Mesenchymal stem cell (in vitro differentiated cells and primary cell): Measurements from ENCODE around the gene OXER1.

Source experiments
- DNase-seq: peaks from one replicate; pipeline ENCODE4 v3.0.0-alpha.2; 2013
- H2AFZ ChIP-seq: one replicate; pipeline ENCODE4 v1.6.1; 2013; ENCODE audit warnings: low read depth, mild to moderate bottlenecking, control low read depth, inconsistent platforms, low read length, moderate library complexity
- H2AK5ac ChIP-seq: 2 replicates; pipeline ENCODE4 v1.6.1; 2013; ENCODE audit warnings: low read length, moderate library complexity, mild to moderate bottlenecking, inconsistent platforms; ENCODE audit not compliant: severe bottlenecking
- H2BK120ac ChIP-seq: one replicate; pipeline ENCODE4 v1.6.1; 2013; ENCODE audit warnings: low read depth, mild to moderate bottlenecking, inconsistent platforms, low read length, moderate library complexity
- H2BK12ac ChIP-seq, 2 experiments: one replicate each; pipeline ENCODE4 v1.6.1; 2013; ENCODE audit warnings: inconsistent platforms in 2 of 2, low read length in 2 of 2, mild to moderate bottlenecking in 2 of 2, moderate library complexity in 2 of 2, control low read depth in 1 of 2
- H2BK15ac ChIP-seq: one replicate; pipeline ENCODE4 v1.6.1; 2013; ENCODE audit warnings: mild to moderate bottlenecking, low read depth, inconsistent platforms; ENCODE audit not compliant: poor library complexity, severe bottlenecking
- H2BK5ac ChIP-seq: 2 replicates; pipeline ENCODE4 v1.6.1; 2013; ENCODE audit warnings: low read depth, mild to moderate bottlenecking, low read length, control low read depth, inconsistent platforms; ENCODE audit not compliant: poor library complexity, severe bottlenecking
- H3K14ac ChIP-seq, 2 experiments: one replicate each; pipeline ENCODE4 v1.6.1; 2013; ENCODE audit warnings: inconsistent platforms in 2 of 2, low read length in 2 of 2, control low read depth in 1 of 2, mild to moderate bottlenecking in 1 of 2, moderate library complexity in 1 of 2
- H3K18ac ChIP-seq, 2 experiments: one replicate each; pipeline ENCODE4 v1.6.1; 2013; ENCODE audit warnings: inconsistent platforms in 2 of 2, low read length in 2 of 2, control low read depth in 1 of 2, low read depth in 1 of 2, mild to moderate bottlenecking in 1 of 2
- H3K23ac ChIP-seq, 2 experiments: one replicate each; pipeline ENCODE4 v1.6.1; 2013; ENCODE audit warnings: inconsistent platforms in 2 of 2, low read length in 2 of 2, mild to moderate bottlenecking in 2 of 2, moderate library complexity in 2 of 2, control low read depth in 1 of 2
- H3K27ac ChIP-seq: 2 replicates; pipeline ENCODE4 v1.5.1; 2013; ENCODE audit warnings: mild to moderate bottlenecking, moderate library complexity, low read length, control low read depth, inconsistent platforms; ENCODE audit not compliant: poor library complexity, severe bottlenecking
- H3K27me3 ChIP-seq, 2 experiments: 2 replicates each; pipeline versions ENCODE4 v1.6.1 to v1.7.0; 2013; ENCODE audit warnings: low read length in 2 of 2, mild to moderate bottlenecking in 2 of 2, moderate library complexity in 2 of 2, control low read depth in 1 of 2, inconsistent platforms in 1 of 2; ENCODE audit not compliant: control insufficient read depth in 1 of 2, insufficient read depth in 1 of 2
- H3K36me3 ChIP-seq, 2 experiments: 2 replicates each; pipeline versions ENCODE4 v1.6.1 to v1.7.0; 2013; ENCODE audit warnings: low read length in 2 of 2, control low read depth in 1 of 2, inconsistent platforms in 1 of 2, low read depth in 1 of 2, mild to moderate bottlenecking in 1 of 2; ENCODE audit not compliant: insufficient read depth in 2 of 2, control insufficient read depth in 1 of 2
- H3K4ac ChIP-seq, 2 experiments: one replicate each; pipeline ENCODE4 v1.6.1; 2013; ENCODE audit warnings: inconsistent platforms in 2 of 2, low read length in 2 of 2, mild to moderate bottlenecking in 2 of 2, moderate library complexity in 2 of 2, control low read depth in 1 of 2, low read depth in 1 of 2
- H3K4me1 ChIP-seq: 2 replicates; pipeline ENCODE4 v1.6.1; 2013; ENCODE audit warnings: low read depth, low read length, control low read depth; ENCODE audit not compliant: control insufficient read depth, insufficient read depth
- H3K4me2 ChIP-seq: 2 replicates; pipeline ENCODE4 v1.6.1; 2013; ENCODE audit warnings: low read length, mild to moderate bottlenecking, inconsistent platforms; ENCODE audit not compliant: poor library complexity, severe bottlenecking
- H3K4me3 ChIP-seq, 2 experiments: 2 replicates each; pipeline versions ENCODE4 v1.5.1 to v1.7.0; 2013; ENCODE audit warnings: low read length in 2 of 2, mild to moderate bottlenecking in 2 of 2, control low read depth in 1 of 2, low read depth in 1 of 2; ENCODE audit not compliant: insufficient read depth in 1 of 2
- H3K79me1 ChIP-seq: replicated peaks from 2 replicates; pipeline ENCODE4 v1.6.1; 2013; ENCODE audit warnings: mild to moderate bottlenecking, control low read depth, low read length, inconsistent platforms; ENCODE audit not compliant: poor library complexity, severe bottlenecking
- H3K9ac ChIP-seq: 2 replicates; pipeline ENCODE4 v1.7.0; 2013; ENCODE audit warnings: mild to moderate bottlenecking, low read length, moderate library complexity
- H3K9me3 ChIP-seq: 2 replicates; pipeline ENCODE4 v1.7.0; 2013; ENCODE audit warnings: mild to moderate bottlenecking, low read length; ENCODE audit not compliant: control insufficient read depth
- H4K8ac ChIP-seq: one replicate; pipeline ENCODE4 v1.6.1; 2013; ENCODE audit warnings: inconsistent platforms, mild to moderate bottlenecking, low read length, moderate library complexity
- H4K91ac ChIP-seq: one replicate; pipeline ENCODE4 v1.6.1; 2013; ENCODE audit warnings: mild to moderate bottlenecking, low read length, inconsistent platforms
- WGBS: methylation state at CpG from one replicate; pipeline ENCODE4 v1.1.7; 2013; ENCODE audit warnings: mixed read lengths; 5-methylcytosine and 5-hydroxymethylcytosine counted together

OXER1 gene

DNA sequence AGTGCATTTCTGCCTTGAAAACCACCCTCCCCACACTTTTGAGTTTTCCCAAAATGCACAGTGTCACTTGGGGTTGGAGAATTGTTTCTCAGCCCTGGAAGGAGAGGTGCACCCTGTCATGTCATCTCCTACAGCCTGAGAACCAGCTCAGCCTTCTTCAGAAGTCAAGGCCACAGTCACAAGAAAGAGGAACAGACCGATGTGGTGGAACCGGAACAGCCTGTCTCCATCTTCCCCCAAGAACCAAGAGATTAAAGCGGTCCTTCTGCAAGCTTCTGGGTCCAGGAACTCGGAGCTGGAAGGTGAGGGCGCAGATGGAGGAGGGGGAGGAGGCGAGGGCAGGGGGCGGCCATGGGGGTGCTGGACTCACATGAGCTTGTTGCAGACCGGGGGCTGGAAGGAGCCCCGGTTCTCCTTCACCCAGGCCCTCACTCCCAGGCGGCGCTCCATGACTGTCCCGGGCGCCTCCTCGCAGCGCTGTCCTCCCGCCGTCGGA lies 28.2 kb upstream of the OXER1 start:
- H3K18ac ChIP-seq = peak overlapping the region in 1 of 2 experiments; percentile 70
- peak overlapping the region; percentile 96 for H3K4me2 ChIP-seq
- H3K9ac ChIP-seq = peak overlapping the region; percentile 69
- peak overlapping the region; percentile 67 for H2BK120ac ChIP-seq
- peak overlapping the region; percentile 50 to 68 for H3K4me3 ChIP-seq
- peak overlapping the region; percentile 16 for H4K91ac ChIP-seq
- no peak overlapping the region for H2BK15ac ChIP-seq
- peak overlapping the region; percentile 86 for H2AFZ ChIP-seq
- H2BK12ac ChIP-seq = no peak overlapping the region
- H4K8ac ChIP-seq = peak overlapping the region; percentile 52
- H2AK5ac ChIP-seq = no peak overlapping the region
- no peak overlapping the region for H2BK5ac ChIP-seq
- H3K23ac ChIP-seq = no peak overlapping the region
- WGBS = 3% methylated on average over 12 of the region's 18 CpGs
- H3K36me3 ChIP-seq = no peaks in the 10 kb centered on the region
- no peak for DNase-seq
- peaks cover 13% of the 10 kb centered on the region for H3K4me1 ChIP-seq
- H3K4ac ChIP-seq = peak overlapping the region in 1 of 2 experiments; percentile 64
- H3K79me1 ChIP-seq = no peaks in the 10 kb centered on the region
- H3K27ac ChIP-seq = no peak overlapping the region
- peaks cover 26 to 34% of the 10 kb centered on the region in 2 experiments for H3K27me3 ChIP-seq
- H3K14ac ChIP-seq = no peak overlapping the region
- no peaks in the 10 kb centered on the region for H3K9me3 ChIP-seq

DNA sequence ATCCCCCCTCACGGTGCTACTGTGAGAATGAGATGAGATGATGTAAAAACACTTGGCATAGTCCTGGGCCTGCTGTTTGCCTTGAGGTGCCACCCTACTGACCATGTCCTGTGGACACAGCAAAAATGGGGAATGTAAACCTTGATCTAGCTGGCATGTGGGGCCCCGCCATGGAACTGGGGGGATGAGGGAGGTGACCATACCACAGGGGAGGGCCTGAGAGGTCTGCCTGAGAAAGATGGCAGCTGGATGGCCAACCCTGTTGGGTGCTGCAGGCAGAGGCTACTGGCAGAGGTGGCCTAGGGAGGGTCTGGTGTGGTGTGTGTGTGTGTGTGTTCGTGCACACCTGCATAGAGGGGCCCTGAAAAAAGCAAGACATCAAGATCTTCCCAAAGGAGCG lies 27.7 kb upstream of the OXER1 start:
- no peak overlapping the region for H3K4me3 ChIP-seq
- no peak overlapping the region for H2BK120ac ChIP-seq
- no peak overlapping the region for H2AK5ac ChIP-seq
- H3K79me1 ChIP-seq = no peaks in the 10 kb centered on the region
- no peak overlapping the region for H3K18ac ChIP-seq
- H3K9me3 ChIP-seq = no peaks in the 10 kb centered on the region
- no peak overlapping the region for H3K27ac ChIP-seq
- no peak for DNase-seq
- peak overlapping the region in 1 of 2 experiments; percentile 9 for H3K4ac ChIP-seq
- H2BK5ac ChIP-seq = no peak overlapping the region
- H3K36me3 ChIP-seq = peaks cover 0 to 5% of the 10 kb centered on the region in 2 experiments
- H2BK12ac ChIP-seq = peak overlapping the region in 1 of 2 experiments; percentile 38
- H3K4me2 ChIP-seq = no peak overlapping the region
- peak overlapping the region in 1 of 2 experiments; percentile 66 for H3K14ac ChIP-seq
- H3K4me1 ChIP-seq = peaks cover 13% of the 10 kb centered on the region
- no peak overlapping the region for H2AFZ ChIP-seq
- no peak overlapping the region for H3K23ac ChIP-seq
- no peak overlapping the region for H4K8ac ChIP-seq
- 98% methylated on average over 3 of the region's 4 CpGs for WGBS
- peak overlapping the region; percentile 69 for H3K9ac ChIP-seq
- no peak overlapping the region for H2BK15ac ChIP-seq
- no peak overlapping the region for H4K91ac ChIP-seq
- H3K27me3 ChIP-seq = peaks cover 26 to 34% of the 10 kb centered on the region in 2 experiments

DNA sequence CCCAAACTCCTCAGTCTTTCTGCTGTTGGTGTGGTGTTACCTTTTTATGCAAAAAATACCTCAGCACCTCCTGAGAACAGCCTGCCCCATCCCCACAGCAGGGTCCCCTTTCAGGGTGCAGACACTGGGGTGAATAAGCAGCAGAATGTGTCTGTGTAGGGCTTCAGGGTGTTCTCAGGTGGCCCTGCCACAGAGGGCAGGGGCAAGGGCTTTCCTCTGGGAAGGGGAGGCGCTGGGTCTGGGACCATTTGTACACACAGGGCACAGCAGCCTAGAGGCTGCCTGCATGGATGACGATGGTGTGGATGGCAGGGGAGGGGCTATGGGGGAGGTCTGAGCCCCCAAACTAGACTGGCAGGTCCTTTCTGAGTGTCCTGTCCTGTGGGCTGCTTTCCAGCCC lies 25.8 kb upstream of the OXER1 start:
- H3K9me3 ChIP-seq = no peaks in the 10 kb centered on the region
- no peak overlapping the region for H2BK12ac ChIP-seq
- H4K91ac ChIP-seq = no peak overlapping the region
- H3K27me3 ChIP-seq = peaks cover 26 to 34% of the 10 kb centered on the region in 2 experiments
- H2BK5ac ChIP-seq = no peak overlapping the region
- H3K36me3 ChIP-seq = peaks cover 0 to 5% of the 10 kb centered on the region in 2 experiments
- H2AK5ac ChIP-seq = no peak overlapping the region
- H3K27ac ChIP-seq = no peak overlapping the region
- no peak for DNase-seq
- no peak overlapping the region for H3K9ac ChIP-seq
- peaks cover 11% of the 10 kb centered on the region for H3K4me1 ChIP-seq
- no peak overlapping the region for H3K18ac ChIP-seq
- H2AFZ ChIP-seq = no peak overlapping the region
- H3K4me2 ChIP-seq = no peak overlapping the region
- H3K4ac ChIP-seq = no peak overlapping the region
- no peak overlapping the region for H3K4me3 ChIP-seq
- no peak overlapping the region for H2BK15ac ChIP-seq
- no peaks in the 10 kb centered on the region for H3K79me1 ChIP-seq
- no peak overlapping the region for H3K14ac ChIP-seq
- H2BK120ac ChIP-seq = no peak overlapping the region
- no peak overlapping the region for H3K23ac ChIP-seq
- WGBS = 100% methylated on average over 2 of the region's 2 CpGs
- no peak overlapping the region for H4K8ac ChIP-seq

DNA sequence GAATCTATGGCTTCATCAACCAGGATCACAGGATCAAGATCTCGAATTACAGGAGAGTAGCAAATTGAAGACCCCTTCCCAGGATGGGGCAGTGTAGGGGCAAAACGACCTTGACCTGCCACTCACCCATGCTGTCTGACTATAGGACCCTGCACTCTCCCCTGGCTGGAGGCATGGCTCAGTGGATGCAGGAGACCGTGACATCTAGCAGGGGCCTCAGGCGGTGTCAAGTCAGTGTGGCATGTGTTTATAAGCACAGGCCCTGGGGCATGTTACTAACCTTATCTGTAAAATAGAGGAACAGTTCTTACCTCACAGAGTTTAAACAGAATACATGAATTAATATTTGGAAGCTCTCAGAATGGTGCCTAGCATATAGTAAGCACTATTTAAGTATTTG lies 24.9 kb upstream of the OXER1 start:
- no peak overlapping the region for H3K9ac ChIP-seq
- H4K8ac ChIP-seq = no peak overlapping the region
- no peak overlapping the region for H2AK5ac ChIP-seq
- H3K27me3 ChIP-seq = peaks cover 26 to 34% of the 10 kb centered on the region in 2 experiments
- no peak overlapping the region for H2BK5ac ChIP-seq
- H2BK15ac ChIP-seq = no peak overlapping the region
- peaks cover 0 to 5% of the 10 kb centered on the region in 2 experiments for H3K36me3 ChIP-seq
- H3K4me3 ChIP-seq = no peak overlapping the region
- no peaks in the 10 kb centered on the region for H3K9me3 ChIP-seq
- no peak overlapping the region for H3K4ac ChIP-seq
- H3K18ac ChIP-seq = no peak overlapping the region
- no peak overlapping the region for H3K27ac ChIP-seq
- no peak overlapping the region for H3K23ac ChIP-seq
- DNase-seq = no peak
- peaks cover 11% of the 10 kb centered on the region for H3K4me1 ChIP-seq
- WGBS = 69% methylated on average over 4 of the region's 4 CpGs
- no peaks in the 10 kb centered on the region for H3K79me1 ChIP-seq
- H2BK12ac ChIP-seq = no peak overlapping the region
- no peak overlapping the region for H2BK120ac ChIP-seq
- H3K14ac ChIP-seq = no peak overlapping the region
- no peak overlapping the region for H4K91ac ChIP-seq
- H2AFZ ChIP-seq = no peak overlapping the region
- no peak overlapping the region for H3K4me2 ChIP-seq
